Activated naive CD4-positive, alpha-beta T cell treated with anti-CD3 and anti-CD28 coated beads, Interleukin-2, amount 50 U/mL, for 24 hours (primary cell): ENCODE results near the gene GTF2H4.

Source experiments
- H3K27ac Mint-ChIP-seq: one replicate; pipeline ENCODE4 v1.8.0; 2021; ENCODE audit warnings: mild to moderate bottlenecking, mixed read lengths
- H3K27me3 Mint-ChIP-seq: one replicate; pipeline ENCODE4 v1.8.0; 2021; ENCODE audit warnings: mixed read lengths
- H3K36me3 Mint-ChIP-seq: one replicate; pipeline ENCODE4 v1.8.0; 2021; ENCODE audit warnings: mixed read lengths
- H3K4me1 Mint-ChIP-seq: one replicate; pipeline ENCODE4 v1.8.0; 2021; ENCODE audit warnings: mixed read lengths
- H3K4me3 Mint-ChIP-seq: one replicate; pipeline ENCODE4 v1.8.0; 2021; ENCODE audit warnings: mild to moderate bottlenecking, mixed read lengths
- H3K9me3 Mint-ChIP-seq: one replicate; pipeline ENCODE4 v1.8.0; 2021; ENCODE audit warnings: mixed read lengths

Gene GTF2H4

DNA sequence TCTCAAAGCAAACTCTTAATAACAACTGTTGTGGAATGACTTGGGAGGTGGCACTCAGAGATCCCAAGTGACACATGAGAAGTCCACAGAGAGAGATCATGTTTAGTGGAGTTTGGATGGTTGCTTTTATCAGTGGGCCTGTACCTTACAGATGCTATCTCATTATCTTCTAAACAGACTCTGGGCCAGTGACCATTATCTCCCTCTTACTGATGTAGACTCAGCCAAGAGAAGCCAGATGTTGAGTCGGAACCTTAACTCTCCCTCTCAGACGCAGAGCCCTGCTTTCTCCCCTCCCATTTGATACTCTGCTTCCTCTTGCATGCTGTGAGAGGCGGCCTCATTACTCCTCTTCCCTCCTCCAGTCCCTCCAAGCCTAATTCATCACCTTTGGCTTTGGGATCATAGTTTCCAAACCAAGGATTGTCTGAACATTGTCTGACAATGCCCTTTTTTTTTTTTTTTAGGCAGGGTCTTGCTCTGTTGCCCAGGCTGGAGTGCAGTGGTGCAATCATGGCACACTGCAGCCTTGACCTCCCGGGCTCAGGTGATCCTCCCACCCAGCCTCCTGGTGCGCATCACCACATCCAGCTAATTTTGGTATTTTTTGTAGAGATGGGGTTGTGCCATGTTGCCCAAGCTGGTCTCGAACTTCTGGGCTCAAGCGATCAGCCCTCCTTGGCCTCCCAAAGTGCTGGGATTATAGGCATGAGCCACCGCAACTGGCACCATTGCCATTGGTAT is 28.2 kb upstream of the GTF2H4 start:
- Mint-ChIP-seq H3K27ac (peak overlapping the region; percentile 14), H3K4me3 (no peak overlapping the region), H3K27me3 (no peaks in the 10 kb centered on the region), H3K36me3 (no peaks in the 10 kb centered on the region), H3K9me3 (no peaks in the 10 kb centered on the region), H3K4me1 (peaks cover 51% of the 10 kb centered on the region)

DNA sequence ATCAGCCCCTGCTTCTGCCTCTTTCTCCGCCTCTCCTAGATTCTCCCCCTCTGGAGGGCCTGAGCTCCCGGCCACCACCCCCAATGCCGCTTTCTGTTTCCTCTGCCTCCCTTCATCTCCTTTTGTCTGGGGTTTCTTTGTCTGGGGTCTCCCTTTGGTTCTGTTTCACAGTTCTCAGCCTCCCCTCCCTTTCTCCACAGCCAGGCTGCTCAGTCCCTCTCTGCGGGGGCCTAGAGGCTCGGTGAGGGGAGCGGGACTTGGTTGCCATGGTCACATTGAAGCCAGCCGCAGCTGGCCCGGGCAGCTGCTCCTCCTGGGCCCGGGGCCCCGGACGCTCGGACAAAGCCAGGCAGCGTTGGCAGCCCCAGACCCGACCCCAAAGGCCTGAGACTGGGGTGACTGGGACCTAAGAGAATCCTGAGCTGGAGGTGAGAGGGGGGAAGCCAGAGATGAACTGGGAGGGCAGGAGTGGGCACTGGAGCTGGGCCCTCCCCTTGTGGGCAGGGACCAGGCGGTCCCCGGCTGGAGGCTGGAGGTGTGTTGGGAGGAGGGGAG is 27.2 kb upstream of the GTF2H4 start:
- H3K9me3 Mint-ChIP-seq, result no peaks in the 10 kb centered on the region
- no peaks in the 10 kb centered on the region for H3K36me3 Mint-ChIP-seq
- no peak overlapping the region for H3K4me3 Mint-ChIP-seq
- H3K4me1 Mint-ChIP-seq, result peaks cover 53% of the 10 kb centered on the region
- no peaks in the 10 kb centered on the region for H3K27me3 Mint-ChIP-seq
- H3K27ac Mint-ChIP-seq, result no peak overlapping the region

DNA sequence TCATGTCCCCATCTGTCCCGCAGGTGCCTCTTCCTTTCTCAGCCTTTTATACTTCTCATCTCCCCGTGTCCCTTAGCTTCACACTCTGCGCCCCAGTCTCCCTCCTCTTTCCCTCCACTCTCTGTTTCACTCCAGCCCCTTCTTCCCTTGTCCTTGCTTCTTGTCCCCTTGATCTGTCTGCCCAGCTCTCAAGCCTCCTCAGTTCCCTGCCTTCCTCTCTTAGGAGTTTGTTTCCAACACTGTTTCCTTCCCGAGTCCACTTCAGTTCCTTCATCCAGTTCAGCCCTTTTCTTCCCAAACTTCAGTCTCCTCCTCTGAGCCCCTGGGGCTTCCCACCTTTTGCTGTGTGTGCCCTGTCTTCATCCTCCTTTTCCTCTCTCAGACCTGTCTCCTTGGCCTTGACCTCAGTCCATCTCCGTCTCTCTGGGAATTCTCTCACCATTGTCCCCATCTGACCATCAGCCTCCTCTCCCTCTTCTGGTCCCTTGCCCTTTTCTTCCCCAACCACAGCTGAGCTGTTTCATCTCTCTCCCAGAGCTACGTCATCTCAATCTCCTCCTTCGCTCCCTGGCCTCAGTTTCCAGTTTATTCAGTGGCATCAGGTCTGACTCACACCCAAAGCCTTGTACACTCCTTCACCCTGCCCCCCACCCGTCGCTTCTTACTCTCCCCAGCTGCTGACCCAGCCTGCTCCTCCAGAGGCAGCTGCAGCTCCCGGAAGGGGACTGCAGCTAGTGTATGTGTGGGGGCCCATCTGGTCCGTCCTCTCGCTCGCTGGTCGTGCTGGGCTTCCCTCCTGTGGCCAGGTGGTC is 26.4 kb upstream of the GTF2H4 start:
- Mint-ChIP-seq H3K4me1 (peaks cover 55% of the 10 kb centered on the region), H3K27ac (peak overlapping the region; percentile 71), H3K4me3 (no peak overlapping the region), H3K27me3 (no peaks in the 10 kb centered on the region), H3K36me3 (no peaks in the 10 kb centered on the region), H3K9me3 (no peaks in the 10 kb centered on the region)

DNA sequence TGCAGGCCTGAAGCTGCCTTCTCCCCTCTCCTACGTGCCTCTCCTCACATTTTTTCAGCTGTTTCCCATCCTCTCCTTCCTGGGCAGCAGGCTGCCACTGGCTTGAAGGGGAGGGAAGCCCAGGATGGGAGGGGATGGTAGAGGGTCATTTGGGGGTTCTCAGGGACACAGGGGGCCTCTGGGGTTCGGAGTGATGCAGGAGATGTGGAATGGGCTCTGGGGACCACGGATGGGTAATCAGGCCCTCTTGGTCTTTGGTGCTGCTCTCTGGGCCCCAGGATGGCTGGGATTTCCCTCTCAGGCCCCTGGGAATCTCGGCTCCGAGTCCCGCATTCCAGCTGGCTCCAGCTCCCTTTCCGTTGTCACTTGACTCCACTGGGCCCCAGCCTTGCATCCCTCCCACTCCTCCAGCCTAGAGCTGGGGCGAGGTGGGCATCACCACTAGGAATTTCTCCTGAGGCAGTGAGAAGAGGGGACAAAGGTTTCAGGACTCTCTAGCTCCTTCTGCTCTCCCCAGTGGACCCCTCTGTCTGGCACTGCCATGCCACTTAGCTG is 25.7 kb upstream of the GTF2H4 start:
- Mint-ChIP-seq H3K4me3 (no peak overlapping the region), H3K27me3 (no peaks in the 10 kb centered on the region), H3K36me3 (no peaks in the 10 kb centered on the region), H3K4me1 (peaks cover 52% of the 10 kb centered on the region), H3K9me3 (no peaks in the 10 kb centered on the region), H3K27ac (no peak overlapping the region)

DNA sequence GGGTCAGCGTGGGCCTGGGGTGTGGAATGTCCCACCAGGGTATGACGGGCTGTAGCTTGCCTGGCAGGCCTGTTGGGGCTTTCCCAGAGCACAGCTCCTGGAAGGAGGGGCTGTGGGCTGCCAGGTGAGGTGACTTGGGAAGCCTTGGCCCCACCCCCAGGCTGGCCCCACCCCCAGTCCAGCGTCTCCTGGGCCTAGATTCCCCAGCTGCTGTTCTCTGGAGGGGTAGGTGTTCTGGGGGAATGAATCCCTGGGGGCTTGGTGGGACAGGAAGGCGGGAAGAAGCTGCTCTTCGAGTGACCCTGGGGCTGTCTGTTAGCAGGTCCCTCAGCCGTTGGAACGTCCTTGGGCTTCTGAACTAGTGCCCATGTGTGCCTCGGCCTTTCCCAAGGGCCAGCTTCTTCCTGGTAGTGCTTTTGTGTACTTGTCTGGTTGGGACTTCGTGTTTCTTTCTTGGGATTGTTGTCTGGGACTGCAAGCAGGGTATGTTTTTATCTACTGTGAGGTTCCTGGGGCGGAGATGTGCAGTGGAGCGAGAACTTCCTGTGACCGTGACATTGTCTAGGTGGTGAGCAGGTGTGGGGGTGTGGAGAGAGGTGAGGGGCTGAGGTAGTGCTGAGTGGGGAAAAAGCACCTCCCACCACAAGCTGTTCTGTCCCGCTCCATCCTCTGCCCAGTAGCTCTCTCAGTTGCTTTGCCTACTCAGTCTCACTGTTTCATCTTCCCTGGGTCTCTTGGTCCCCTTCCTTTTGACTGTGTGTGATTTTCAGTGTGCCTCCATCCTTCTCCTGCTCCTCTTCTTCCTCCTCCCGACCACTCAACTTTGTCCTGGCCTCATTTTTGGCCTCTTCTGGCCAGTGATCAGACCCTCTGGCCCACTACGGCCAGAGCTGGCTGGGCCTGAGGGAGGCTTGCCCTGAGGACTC is 25.0 kb upstream of the GTF2H4 start:
- Mint-ChIP-seq H3K36me3 (no peaks in the 10 kb centered on the region), H3K27ac (peak overlapping the region; percentile 65), H3K27me3 (no peaks in the 10 kb centered on the region), H3K4me3 (peak overlapping the region; percentile 74), H3K4me1 (peaks cover 45% of the 10 kb centered on the region), H3K9me3 (no peaks in the 10 kb centered on the region)

DNA sequence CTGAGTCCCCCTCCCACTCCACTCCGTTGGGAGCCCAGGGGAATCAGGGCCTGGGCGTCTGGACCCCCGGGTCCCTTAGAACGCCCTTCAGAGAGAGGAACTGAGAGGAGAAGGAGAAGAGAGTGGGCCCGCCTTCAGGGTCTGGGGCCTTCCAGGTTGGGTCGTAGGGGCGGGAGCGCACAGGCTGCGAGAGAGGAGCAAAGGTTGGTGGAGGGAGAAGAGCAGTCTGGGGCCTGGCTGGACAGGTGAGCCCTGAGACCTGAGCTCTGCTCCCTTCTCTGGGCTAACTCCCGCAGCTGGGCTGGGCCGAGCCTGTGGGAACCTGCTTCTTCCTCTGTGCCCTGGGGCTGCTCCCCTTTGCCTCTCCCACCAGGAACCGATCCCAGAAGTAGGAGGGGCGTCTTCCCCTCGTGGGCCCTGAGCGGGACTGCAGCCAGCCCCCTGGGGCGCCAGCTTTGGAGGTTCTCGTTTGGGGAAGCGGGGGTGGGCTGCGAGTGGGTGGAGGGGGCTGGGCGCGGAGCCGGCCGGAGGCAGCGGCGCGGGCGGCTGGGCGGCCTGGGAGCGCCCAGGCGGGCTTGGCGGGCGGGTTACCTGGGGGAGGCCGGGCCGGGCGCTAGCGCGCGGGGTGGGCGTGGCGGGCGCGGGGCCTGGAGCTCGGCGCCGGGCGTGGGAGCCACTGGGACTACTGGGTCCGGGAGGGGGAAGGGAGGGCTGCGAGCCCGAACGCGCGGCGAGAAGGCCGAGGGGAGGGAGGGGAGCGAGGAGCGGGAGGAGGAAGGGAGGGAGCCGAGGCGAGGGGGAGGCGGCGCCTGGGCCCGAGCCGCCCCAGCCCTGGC is 24.1 kb upstream of the GTF2H4 start, which contains the start of gene DDR1:
TSS of gene DDR1 (plus strand) at position 835 of the 836 bp plus-strand sequence. CDS start 4,211 bp downstream, outside the sequence.
- H3K9me3 Mint-ChIP-seq, result no peaks in the 10 kb centered on the region
- no peaks in the 10 kb centered on the region for H3K36me3 Mint-ChIP-seq
- peaks cover 40% of the 10 kb centered on the region for H3K4me1 Mint-ChIP-seq
- H3K27me3 Mint-ChIP-seq, result no peaks in the 10 kb centered on the region
- peak within 1 kb of the TSS; percentile 68 for H3K27ac Mint-ChIP-seq
- peak within 1 kb of the TSS; percentile 88 for H3K4me3 Mint-ChIP-seq

DNA sequence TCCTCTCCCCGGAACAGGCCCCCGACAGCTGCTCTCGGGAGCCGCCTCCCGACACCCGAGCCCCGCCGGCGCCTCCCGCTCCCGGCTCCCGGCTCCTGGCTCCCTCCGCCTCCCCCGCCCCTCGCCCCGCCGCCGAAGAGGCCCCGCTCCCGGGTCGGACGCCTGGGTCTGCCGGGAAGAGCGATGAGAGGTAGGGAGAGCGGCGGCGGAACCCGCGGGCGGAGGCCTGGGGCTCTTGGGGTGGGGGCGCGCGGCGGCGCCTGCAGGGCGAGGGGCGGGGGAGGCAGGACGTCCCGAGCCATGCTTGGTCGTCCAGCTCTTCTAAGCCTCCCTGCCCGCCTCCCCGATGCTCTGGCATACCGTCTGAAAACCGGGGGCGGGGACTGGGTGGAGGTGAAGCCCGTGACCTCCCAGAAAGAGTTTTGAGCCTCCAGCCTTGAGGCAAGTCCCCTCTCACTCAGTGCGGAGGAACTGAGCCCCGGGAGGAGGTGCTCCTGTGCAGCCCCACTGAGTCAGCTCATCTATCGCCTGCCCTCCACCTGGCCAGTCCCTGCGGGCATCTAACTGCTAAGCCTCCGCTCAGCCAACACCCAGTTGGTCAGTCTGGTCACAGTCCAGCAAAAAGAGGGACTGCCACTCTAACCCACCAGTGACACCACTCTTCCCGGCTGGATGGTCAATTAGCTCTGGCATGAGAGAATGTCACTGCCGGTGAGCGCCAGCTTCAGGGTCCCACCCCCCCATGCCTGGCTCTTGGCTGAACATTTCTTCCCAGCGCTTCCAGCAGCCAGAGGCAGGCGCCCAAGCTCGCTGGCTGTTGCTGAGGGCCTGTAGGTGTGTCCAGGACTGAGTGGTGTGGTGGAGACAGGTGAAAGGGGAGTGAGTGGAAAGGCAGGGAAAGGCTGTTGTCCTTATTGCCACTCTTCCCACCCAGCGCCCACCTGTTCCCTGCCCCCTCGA is 23.2 kb upstream of the GTF2H4 start:
- Mint-ChIP-seq H3K27ac (peak overlapping the region; percentile 68), H3K27me3 (no peaks in the 10 kb centered on the region), H3K4me1 (peaks cover 38% of the 10 kb centered on the region), H3K36me3 (no peaks in the 10 kb centered on the region), H3K4me3 (peak overlapping the region; percentile 88), H3K9me3 (no peaks in the 10 kb centered on the region)

DNA sequence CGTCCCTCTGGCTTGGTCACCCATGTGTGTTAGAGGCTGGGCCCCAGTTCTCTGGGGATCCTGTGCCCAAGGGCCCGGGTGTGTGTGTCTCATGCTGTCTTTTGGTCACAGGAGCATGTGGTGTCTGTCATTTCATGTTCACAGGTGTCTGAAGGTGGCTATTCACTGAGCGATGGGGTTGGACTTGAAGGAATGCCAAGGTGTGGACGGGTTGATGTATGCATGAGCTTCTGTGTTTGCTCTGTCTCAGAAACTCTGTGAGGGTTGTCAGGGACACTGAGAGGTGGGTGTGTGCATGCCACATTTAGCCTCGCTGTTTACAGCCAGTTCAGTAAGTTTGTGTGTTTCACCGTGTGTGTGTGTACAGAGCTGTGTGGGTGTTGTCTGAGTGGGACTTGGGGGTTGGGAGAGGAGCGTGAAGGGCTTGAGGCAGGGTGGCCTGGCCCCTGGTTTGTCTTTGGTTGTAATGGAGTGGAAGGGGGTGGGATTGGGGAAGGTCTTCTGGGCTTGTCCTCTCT is 22.5 kb upstream of the GTF2H4 start:
- Mint-ChIP-seq H3K27ac (peak overlapping the region; percentile 68), H3K4me1 (peaks cover 37% of the 10 kb centered on the region), H3K9me3 (no peaks in the 10 kb centered on the region), H3K36me3 (no peaks in the 10 kb centered on the region), H3K27me3 (no peaks in the 10 kb centered on the region), H3K4me3 (peak overlapping the region; percentile 88)

DNA sequence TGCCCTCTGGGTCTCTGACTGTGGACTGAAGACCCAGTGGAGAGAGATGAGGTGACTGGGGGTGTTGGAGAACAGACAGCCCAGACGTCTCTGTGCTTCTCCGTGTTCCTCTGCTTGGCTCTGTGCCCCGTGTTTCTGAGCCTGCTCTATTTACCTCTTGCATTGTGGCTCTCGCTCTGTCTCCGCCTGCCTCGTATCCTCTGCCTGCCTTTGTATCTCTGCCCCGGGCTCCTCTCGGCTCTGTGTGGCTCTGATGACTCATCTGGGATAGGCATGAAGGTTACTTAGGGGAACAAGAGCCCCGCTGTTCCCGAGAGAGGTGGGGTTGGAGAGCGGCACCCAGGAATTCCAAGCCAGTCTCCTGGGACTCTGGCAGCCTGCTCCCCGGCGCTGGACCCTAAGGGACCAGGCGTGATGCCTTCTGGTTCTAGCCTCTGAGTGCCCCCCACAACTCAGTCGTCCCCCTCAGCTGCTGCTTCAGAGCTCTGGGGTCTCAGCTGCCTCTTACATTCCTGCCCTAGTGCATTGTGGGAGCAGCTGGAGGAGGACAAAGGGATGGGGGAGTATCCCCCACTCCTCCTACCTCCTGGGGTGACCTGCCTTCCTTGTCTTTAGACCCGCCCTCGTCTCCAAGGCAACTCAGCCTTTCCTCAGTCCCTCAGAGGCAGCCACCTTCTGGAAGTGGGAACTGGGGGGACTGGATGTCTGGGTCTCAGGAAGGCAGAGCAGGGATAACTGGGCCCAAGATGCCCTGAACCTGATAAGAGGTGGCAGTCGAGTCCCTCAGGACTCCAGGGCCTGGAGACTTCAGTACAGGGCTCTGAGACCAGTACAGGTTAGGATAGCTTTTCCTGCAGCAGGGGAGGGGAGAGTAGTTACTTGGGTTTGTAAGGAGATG is 21.8 kb upstream of the GTF2H4 start:
- Mint-ChIP-seq H3K4me1 (peaks cover 37% of the 10 kb centered on the region), H3K27ac (peak overlapping the region; percentile 68), H3K4me3 (peak overlapping the region; percentile 88), H3K9me3 (no peaks in the 10 kb centered on the region), H3K27me3 (no peaks in the 10 kb centered on the region), H3K36me3 (no peaks in the 10 kb centered on the region)

DNA sequence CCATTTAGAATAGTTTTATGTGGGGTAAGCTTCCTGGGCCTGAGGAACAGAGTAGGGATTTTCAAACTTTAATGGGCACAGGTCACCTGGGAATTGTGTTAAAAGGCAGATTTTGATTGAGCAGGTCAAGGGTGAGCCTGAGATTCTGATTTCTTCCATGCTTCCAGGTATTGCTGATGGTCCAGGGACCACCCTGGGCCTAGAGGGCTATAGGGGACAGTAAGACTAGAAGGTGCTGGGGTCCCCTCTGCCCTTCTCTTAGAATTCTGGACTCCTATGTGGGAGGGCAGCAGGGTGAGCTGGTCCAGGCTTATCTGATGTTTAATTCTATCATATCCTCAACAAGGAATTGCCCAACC is 21.1 kb upstream of the GTF2H4 start:
- Mint-ChIP-seq H3K9me3 (no peaks in the 10 kb centered on the region), H3K36me3 (no peaks in the 10 kb centered on the region), H3K27ac (no peak overlapping the region), H3K4me1 (peaks cover 37% of the 10 kb centered on the region), H3K27me3 (no peaks in the 10 kb centered on the region), H3K4me3 (no peak overlapping the region)

DNA sequence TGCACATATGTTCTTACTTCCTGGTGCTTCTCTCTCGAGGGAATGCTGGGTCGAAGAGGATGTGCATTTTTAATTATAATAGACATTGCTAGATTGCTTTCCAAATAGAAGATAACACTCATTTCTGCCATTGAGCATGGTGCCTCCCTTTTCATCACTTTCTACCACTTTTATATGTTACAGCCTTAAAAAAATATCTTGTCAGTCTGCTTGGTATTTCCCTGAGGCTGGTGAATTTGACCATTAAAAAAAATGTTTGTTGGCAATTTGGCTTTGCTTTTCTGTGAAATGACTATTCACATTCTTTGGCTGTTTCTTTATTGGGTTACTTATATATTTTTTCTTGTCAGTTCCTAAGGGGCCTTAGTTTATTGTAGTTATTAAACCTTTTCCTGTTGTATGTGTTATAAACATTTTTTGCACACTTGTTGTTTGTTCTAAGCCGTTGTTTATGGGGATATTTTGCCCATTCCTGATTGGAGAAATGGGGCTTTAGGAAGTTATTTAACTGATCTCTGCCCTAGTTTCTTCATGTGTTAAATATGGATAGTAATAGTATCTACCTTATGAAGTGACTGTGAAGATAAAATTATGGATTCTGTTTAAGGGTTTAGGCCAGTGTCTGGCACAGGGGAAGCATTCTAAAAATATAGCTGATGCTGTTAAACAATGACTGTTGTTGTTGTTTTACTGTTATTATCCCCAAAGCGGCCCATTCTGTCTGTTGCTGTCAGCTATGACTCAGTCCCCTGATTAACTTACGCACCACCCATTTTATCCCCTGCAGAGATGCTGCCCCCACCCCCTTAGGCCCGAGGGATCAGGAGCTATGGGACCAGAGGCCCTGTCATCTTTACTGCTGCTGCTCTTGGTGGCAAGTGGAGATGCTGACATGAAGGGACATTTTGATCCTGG is 19.8 kb upstream of the GTF2H4 start:
- peaks cover 33% of the 10 kb centered on the region for H3K4me1 Mint-ChIP-seq
- no peaks in the 10 kb centered on the region for H3K9me3 Mint-ChIP-seq
- no peak overlapping the region for H3K27ac Mint-ChIP-seq
- H3K4me3 Mint-ChIP-seq, result no peak overlapping the region
- H3K27me3 Mint-ChIP-seq, result no peaks in the 10 kb centered on the region
- peaks cover 2% of the 10 kb centered on the region for H3K36me3 Mint-ChIP-seq
